ENCODE results near the gene LOXHD1. TPM values are rescaled to one million over a fixed set of nuclear protein-coding genes. Genes with fewer than 3 reads are reported as not detected.

The LOXHD1 gene
- total and polyA plus RNA-seq, 2 of the 4 experiments (the other 2 are of a cell fraction), result not detected

GRCh38 chr18:46428368-46428767, 228.7 kb downstream of the LOXHD1 start:
- Histone ChIP-seq H3K9me1 (ENCODE audit: insufficient read depth, low read length) (no peaks in the 10 kb centered on the region), H3K18ac (ENCODE audit: low read depth, low read length) (no peak overlapping the region), H2BK5ac (ENCODE audit: low read depth, low read length, poor library complexity, severe bottlenecking) (no peak overlapping the region), H3K4me3 (ENCODE audit: insufficient read depth, low read depth, low read length) (no peak overlapping the region), H2BK120ac (ENCODE audit: low read depth, low read length) (no peak overlapping the region), H3K14ac (replicated peaks; ENCODE audit: low read depth, low read length) (no peak overlapping the region), H2BK15ac (ENCODE audit: low read depth, low read length) (no peak overlapping the region), H3K56ac (ENCODE audit: extremely low read depth, insufficient read depth, low read length) (no peak overlapping the region), H4K8ac (ENCODE audit: low read depth in 2 of 2, low read length in 2 of 2) (no peak overlapping the region), H2AFZ (replicated peaks; ENCODE audit: low read length, poor library complexity) (no peak overlapping the region), H3K36me3 (ENCODE audit: control insufficient read depth, insufficient read depth, low read length) (no peaks in the 10 kb centered on the region), H3K9me3 (ENCODE audit: control insufficient read depth, insufficient read depth, low read length) (no peaks in the 10 kb centered on the region), H4K91ac (ENCODE audit: insufficient read depth, low read depth, low read length) (no peak overlapping the region), H2BK20ac (ENCODE audit: low read depth, low read length) (no peak overlapping the region), H3K27me3 (ENCODE audit: control insufficient read depth, insufficient read depth, low read length) (no peaks in the 10 kb centered on the region), H3K4ac (ENCODE audit: low read depth, low read length) (no peak overlapping the region), H4K20me1 (ENCODE audit: insufficient read depth, low read length) (no peaks in the 10 kb centered on the region), H2AK5ac (ENCODE audit: low read depth, low read length) (no peak overlapping the region), H3K4me2 (ENCODE audit: low read depth, low read length) (no peak overlapping the region), H3K79me1 (ENCODE audit: low read depth in 1 of 2, low read length in 2 of 2) (no peaks in the 10 kb centered on the region), H2AK9ac (replicated peaks; ENCODE audit: low read depth, low read length, poor library complexity) (no peak overlapping the region), H3K4me1 (ENCODE audit: control insufficient read depth, insufficient read depth, low read length) (no peaks in the 10 kb centered on the region), H3K27ac (ENCODE audit: insufficient read depth, low read length) (no peak overlapping the region), H3K23ac (ENCODE audit: low read depth, low read length) (no peak overlapping the region), H4K5ac (ENCODE audit: low read depth, low read length) (no peak overlapping the region), H3K9ac (ENCODE audit: low read depth, low read length) (no peak overlapping the region)
- CTCF ChIA-PET, result no interaction called here
- intact Hi-C loops (cut with micrococcal nuclease) (no loop called here), in situ Hi-C loops (cut with MboI; ENCODE audit: low sequenced_read_pairs) (no loop called here), dilution Hi-C loops (cut with HindIII; ENCODE audit: low sequenced_read_pairs, unreplicated experiment) (no loop called here)
- no TSS peak for BruUV-seq (replicated peaks)
- POLR2A ChIA-PET (ENCODE audit: unreplicated experiment), result no interaction called here
- TF ChIP-seq BHLHE40 (IDR thresholded peaks at IDR 0.05; ENCODE audit: low read depth, low read length), result no peak
- no peak for TF ChIP-seq FOS (IDR thresholded peaks at IDR 0.05; ENCODE audit: low read depth, low read length)
- no peak for TF ChIP-seq RFX5 (IDR thresholded peaks at IDR 0.05; ENCODE audit: low read depth, low read length)
- TF ChIP-seq ELK1 (IDR thresholded peaks at IDR 0.05; ENCODE audit: borderline replicate concordance, low read depth, low read length), result no peak
- TF ChIP-seq RCOR1 (IDR thresholded peaks at IDR 0.05; ENCODE audit: insufficient replicate concordance, low read length), result no peak
- TF ChIP-seq USF2 (IDR thresholded peaks at IDR 0.05; ENCODE audit: low read depth, low read length), result no peak
- no peak for TF ChIP-seq POLR2A (IDR thresholded peaks at IDR 0.05; ENCODE audit: low read depth, low read length)
- no peak for TF ChIP-seq SMC3 (IDR thresholded peaks at IDR 0.05; ENCODE audit: low read depth, low read length)
- no peak for TF ChIP-seq MAFK (IDR thresholded peaks at IDR 0.05; ENCODE audit: low read depth, low read length)
- no peak for TF ChIP-seq MAZ (IDR thresholded peaks at IDR 0.05; ENCODE audit: borderline replicate concordance, low read depth, low read length)
- TF ChIP-seq MXI1 (IDR thresholded peaks at IDR 0.05; ENCODE audit: borderline replicate concordance, low read depth, low read length), result no peak
- TF ChIP-seq CEBPB (IDR thresholded peaks at IDR 0.05; ENCODE audit: low read depth, low read length), result no peak
- ATAC-seq (ENCODE audit: low read depth) (no peak), DNase-seq (no peak)
- WGBS, 2 experiments (ENCODE audit: extremely low coverage in 2 of 2, insufficient read length in 1 of 2), result no CpG with 5 or more reads among the region's 3 CpGs
